ENCODE results near the gene MED13L.

The MED13L gene

DNA sequence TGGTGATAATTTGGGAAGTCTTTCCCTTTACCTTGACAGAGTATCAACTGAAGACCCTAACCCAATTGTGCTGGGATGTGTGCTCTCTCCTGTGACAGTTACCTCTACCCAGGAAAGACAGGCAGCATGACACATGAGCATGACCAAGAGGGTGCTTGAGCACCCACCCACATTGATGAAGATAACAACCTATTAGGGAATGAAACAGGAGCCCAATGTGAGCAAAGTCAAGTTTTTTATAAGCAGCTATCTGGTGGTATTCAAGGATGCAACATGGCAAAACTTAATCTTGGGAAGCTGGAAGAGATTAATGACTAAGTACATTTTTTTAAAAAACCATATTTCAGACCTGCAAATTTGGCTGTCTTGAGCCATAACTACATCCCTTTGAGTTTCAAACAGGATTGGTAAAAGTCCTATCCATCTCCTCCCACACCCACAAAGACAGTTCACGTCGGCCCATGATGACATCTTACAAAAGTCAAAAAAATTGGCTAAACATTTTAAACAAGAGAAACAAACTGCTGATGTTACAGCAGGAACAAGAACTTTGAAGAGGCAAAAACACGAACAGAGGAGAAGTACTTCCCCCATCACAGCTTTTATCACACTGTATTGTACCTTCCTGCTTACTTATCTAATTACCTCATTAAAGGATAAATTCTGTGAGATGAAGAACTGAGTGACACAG is 60.3 kb downstream of the MED13L start:
- TF ChIP-seq, protein P1, sequence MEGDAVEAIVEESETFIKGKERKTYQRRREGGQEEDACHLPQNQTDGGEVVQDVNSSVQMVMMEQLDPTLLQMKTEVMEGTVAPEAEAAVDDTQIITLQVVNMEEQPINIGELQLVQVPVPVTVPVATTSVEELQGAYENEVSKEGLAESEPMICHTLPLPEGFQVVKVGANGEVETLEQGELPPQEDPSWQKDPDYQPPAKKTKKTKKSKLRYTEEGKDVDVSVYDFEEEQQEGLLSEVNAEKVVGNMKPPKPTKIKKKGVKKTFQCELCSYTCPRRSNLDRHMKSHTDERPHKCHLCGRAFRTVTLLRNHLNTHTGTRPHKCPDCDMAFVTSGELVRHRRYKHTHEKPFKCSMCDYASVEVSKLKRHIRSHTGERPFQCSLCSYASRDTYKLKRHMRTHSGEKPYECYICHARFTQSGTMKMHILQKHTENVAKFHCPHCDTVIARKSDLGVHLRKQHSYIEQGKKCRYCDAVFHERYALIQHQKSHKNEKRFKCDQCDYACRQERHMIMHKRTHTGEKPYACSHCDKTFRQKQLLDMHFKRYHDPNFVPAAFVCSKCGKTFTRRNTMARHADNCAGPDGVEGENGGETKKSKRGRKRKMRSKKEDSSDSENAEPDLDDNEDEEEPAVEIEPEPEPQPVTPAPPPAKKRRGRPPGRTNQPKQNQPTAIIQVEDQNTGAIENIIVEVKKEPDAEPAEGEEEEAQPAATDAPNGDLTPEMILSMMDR (IDR thresholded peaks at IDR 0.05), result no peak

DNA sequence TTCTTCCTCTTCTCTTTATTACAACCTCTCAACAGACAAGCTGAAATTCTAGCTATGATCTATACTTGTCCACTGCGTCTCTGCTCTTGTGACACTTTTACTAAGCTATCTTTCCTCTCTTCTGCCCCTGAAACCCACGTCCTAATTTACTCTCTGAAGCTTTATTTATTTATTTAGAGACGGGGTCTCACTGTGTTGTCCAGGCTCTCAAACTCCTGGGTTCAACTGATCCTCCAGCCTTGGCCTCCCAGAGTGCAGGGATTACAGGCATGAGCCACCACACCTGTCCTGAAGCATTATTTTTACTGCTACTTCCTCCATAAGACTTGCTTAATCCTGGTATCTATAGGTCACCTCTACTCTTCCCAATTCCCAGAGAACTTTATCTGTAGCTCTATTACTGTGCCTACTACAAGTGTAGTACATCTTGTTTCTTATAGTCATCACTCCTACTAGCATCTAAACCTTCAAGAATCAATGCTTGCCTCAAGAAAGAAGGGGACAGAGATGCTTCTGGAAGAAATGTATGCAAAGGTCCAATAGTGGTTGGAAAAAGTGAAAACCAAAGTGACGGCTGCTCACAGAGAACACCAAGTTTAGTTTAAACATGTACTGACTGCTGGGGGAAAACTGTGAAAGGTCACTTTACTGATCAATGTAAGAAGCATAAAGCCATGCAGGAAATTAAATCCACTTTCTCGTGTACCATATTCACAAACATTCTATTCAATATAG is 61.3 kb downstream of the MED13L start:
- TF ChIP-seq, protein P1 (IDR thresholded peaks at IDR 0.05), result no peak

DNA sequence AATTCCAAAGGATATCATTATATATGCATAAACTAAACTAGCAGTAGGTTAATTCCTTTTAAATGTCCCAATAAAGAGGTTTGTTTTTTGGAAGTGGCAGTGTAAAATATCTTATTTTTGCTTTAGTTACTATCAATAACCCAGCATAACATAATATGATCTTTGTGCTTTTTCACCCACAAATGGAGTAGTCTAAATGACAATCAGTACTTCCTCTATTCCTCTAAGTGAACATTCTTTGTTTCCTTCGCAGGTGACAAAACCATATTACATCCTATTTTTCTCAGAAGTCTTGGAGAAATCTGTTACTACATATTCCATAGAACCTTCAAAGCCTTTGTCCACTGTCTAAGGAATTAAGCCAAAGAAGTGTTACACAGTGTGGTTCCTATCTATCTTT is 62.5 kb downstream of the MED13L start:
- TF ChIP-seq, protein P1 (IDR thresholded peaks at IDR 0.05), result no peak

DNA sequence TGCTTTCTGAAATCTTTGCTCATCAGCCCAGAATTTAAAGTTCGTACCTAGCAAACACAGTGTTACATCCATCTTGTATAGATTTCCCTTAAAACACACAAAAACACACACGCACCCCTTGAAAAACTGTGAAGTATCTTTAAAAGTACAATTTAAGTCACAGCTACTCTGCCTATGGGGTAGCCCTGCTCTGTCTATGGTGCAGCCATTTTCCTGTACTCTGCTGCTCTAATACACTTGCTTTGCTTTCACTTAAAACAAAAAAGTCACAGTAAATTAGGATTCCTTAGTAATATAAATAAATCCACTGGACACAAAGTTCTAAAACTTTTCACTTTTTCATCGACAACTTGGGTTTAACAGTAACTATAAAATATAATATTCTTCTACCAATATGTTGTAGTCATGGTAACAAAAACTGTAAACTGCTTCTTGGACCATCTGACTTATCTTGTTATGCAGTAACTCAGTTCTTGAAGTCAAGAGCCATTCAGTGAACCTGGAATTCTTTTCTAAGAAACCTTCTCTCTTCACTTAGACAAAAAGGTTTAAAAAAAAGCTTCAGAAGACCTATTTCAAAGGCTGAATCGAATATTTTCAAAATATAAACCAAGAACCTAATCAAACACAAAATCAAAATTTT is 63.5 kb downstream of the MED13L start:
- TF ChIP-seq, protein P1 (IDR thresholded peaks at IDR 0.05), result no peak

DNA sequence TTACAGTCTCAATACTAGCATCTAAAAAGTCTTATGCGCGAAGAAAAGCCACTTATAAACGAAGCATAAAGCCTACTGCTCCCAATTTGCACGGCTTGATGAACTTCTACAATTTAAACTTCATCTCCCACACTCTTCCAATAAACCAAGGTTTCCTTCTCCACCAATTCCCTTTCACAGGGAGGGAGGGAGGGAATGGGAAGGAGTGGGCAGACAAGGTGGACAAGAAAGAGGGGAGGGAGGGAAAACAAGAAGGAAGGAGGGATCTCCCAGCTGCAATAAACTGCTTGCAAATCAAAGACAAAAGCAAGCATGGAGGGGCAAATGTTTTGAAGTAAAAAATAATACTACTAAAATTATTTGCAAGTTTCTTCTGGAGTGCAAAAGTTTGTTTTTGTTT is 64.5 kb downstream of the MED13L start:
- TF ChIP-seq, protein P1 (IDR thresholded peaks at IDR 0.05), result no peak

DNA sequence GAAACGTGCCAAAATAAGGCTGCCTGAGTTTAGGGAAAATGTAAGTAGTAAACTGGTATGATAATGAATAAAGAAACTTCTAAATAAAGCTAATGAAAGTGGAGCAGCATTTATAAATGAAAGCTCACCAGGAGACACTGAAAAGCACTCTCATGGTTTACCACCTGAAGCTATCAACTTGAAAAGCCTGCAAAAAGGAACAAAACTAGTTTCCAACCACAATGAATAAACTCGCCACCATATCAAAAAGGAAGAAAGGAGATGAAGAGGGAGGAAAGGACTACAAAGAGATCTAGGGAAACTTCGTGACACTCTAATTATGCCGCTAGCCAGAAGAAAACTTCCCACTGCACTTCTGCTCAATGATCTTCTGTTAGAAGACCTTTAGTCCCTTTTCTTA is 66.7 kb downstream of the MED13L start:
- TF ChIP-seq, protein P1 (IDR thresholded peaks at IDR 0.05), result no peak

DNA sequence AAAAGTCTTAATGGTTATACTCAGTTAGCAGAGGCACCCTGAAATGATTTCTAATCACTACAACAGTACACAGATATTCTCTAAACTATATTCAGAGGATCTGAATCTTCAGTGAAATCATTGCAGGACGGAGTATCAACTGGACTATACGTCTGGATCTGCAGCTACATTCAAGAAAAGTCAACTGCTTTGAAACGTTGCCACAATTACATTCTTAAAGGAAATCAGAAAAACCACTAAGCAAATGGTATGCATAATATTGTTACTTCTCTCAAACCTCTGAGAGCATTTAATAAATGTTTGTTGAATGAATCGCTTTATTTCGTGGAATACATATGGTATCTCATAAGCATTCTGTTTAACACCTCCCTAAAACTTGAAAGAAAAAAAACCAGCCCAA is 67.4 kb downstream of the MED13L start:
- TF ChIP-seq, protein P1 (IDR thresholded peaks at IDR 0.05), result no peak
